Stimulated activated CD8-positive, alpha-beta memory T cell treated with anti-CD3 and anti-CD28 coated beads, Interleukin-12 subunit alpha, Interleukin-12 subunit beta, amount 100 ng/mL, for 24 hours (primary cell): ENCODE measurements around the gene KLK8.
"Not testable (repeated sequence)": the region's sequence is repeated elsewhere in the genome, so short reads cannot be mapped to it uniquely, and the experiment has no call there.

Experiments
- DNase-seq: peaks from one replicate; pipeline ENCODE4 v3.0.0-alpha.2; 2020; ENCODE audit errors: extremely low read depth

KLK8 gene

GRCh38 chr19:51018745-51019543, 17.5 kb upstream of the KLK8 start:
- no peak for DNase-seq

- peak; percentile 42 for DNase-seq
Observed at GRCh38 chr19:51016798-51017683, 15.6 kb upstream of the KLK8 start.

- DNase-seq = no peak
Observed at GRCh38 chr19:51015691-51016267, 14.4 kb upstream of the KLK8 start.

GRCh38 chr19:51014242-51014641, 12.8 kb upstream of the KLK8 start:
- no peak for DNase-seq

GRCh38 chr19:51012661-51013190, 11.3 kb upstream of the KLK8 start:
- DNase-seq = no peak

- DNase-seq = no peak
Observed at GRCh38 chr19:51010066-51010795, 8.8 kb upstream of the KLK8 start.

GRCh38 chr19:51009061-51009891, 7.9 kb upstream of the KLK8 start:
- no peak for DNase-seq

- no peak for DNase-seq
Observed at GRCh38 chr19:51007488-51007887, 6.1 kb upstream of the KLK8 start.

GRCh38 chr19:51006406-51006805, 5.0 kb upstream of the KLK8 start:
- no peak for DNase-seq

- no peak for DNase-seq
Observed at GRCh38 chr19:51005248-51005647, 3.8 kb upstream of the KLK8 start.

- DNase-seq = no peak
Observed at GRCh38 chr19:51003316-51003715, 1.9 kb upstream of the KLK8 start.

GRCh38 chr19:51002542-51003311, 1.3 kb upstream of the KLK8 start:
- DNase-seq = no peak

- DNase-seq = no peak
Observed at GRCh38 chr19:51002089-51002532, 707 bp upstream of the KLK8 start.

GRCh38 chr19:51000981-51001380, 423 bp downstream of the KLK8 start:
- DNase-seq = no peak

- DNase-seq = no peak
Observed at GRCh38 chr19:51000426-51000825, 978 bp downstream of the KLK8 start.

GRCh38 chr19:50998686-50999085, 2.7 kb downstream of the KLK8 start:
- no peak for DNase-seq

- DNase-seq = no peak
Observed at GRCh38 chr19:50998061-50998460, 3.3 kb downstream of the KLK8 start.

- no peak for DNase-seq
Observed at GRCh38 chr19:50994129-50994528, 7.3 kb downstream of the KLK8 start.

GRCh38 chr19:50992666-50993035, 8.8 kb downstream of the KLK8 start:
- no peak for DNase-seq

GRCh38 chr19:50984416-50984815, 17.0 kb downstream of the KLK8 start:
- not testable (repeated sequence) for DNase-seq
